Hair follicular keratinocyte (primary cell): Measurements from ENCODE around the gene PRKCG. TPM values are rescaled to one million over a fixed set of nuclear protein-coding genes. Genes with fewer than 3 reads are reported as not detected.

Experiments
- total RNA-seq: library from RNA; depleted of rRNA; stranded (reverse); fragments of >200 nt; gene quantifications from 2 replicates; pipeline ENCODE4 v1.2.3, GENCODE V29; 2015

The PRKCG gene
- not detected in 2 replicates for total RNA-seq

GRCh38 chr19:53881482-53882390 lies at the start of gene PRKCG:
PRKCG (plus strand) TSS chr19:53882197; CDS start chr19:53882495, 298 bp downstream.

GRCh38 chr19:53867225-53868090 lies 14.5 kb upstream of the PRKCG start, which contains the start of gene MYADM:
MYADM (plus strand) TSS chr19:53867883; CDS start chr19:53873530, 5,647 bp downstream.

GRCh38 chr19:53908935-53909415 lies 27.0 kb downstream of the PRKCG start, which contains the start of gene CACNG7:
CACNG7 (plus strand) TSS chr19:53909278; CDS start chr19:53912832, 3,554 bp downstream.

Other genes starting within 250 kb of the PRKCG start
- not detected in 2 replicates for gene NLRP12, start 57.9 kb upstream of the PRKCG start, total RNA-seq
- 23.2 and 29.8 TPM in 2 replicates for gene MYADM, start 14.3 kb upstream of the PRKCG start, total RNA-seq
- not detected in 2 replicates for gene CACNG7, start 27.1 kb downstream of the PRKCG start, total RNA-seq
- gene CACNG8, start 80.7 kb downstream of the PRKCG start, total RNA-seq = not detected in 2 replicates
- gene CACNG6, start 109.4 kb downstream of the PRKCG start, total RNA-seq = not detected in 2 replicates
- not detected in 2 replicates for gene VSTM1, start 181.7 kb downstream of the PRKCG start, total RNA-seq
- gene TARM1, start 199.2 kb downstream of the PRKCG start, total RNA-seq = not detected in 2 replicates
- gene OSCAR, start 218.6 kb downstream of the PRKCG start, total RNA-seq = 0.70 and 1.7 TPM in 2 replicates
- 25.6 and 48.0 TPM in 2 replicates for gene NDUFA3, start 220.7 kb downstream of the PRKCG start, total RNA-seq
- 9.0 and 18.6 TPM in 2 replicates for gene TFPT, start 233.5 kb downstream of the PRKCG start, total RNA-seq
- gene PRPF31, start 233.6 kb downstream of the PRKCG start, total RNA-seq = 44.2 and 74.0 TPM in 2 replicates